ENCODE data around the gene TMEM163.
"Not testable (repeated sequence)": the region's sequence is repeated elsewhere in the genome, so short reads cannot be mapped to it uniquely, and the experiment has no call there.

The TMEM163 gene

GRCh38 chr2:134621939-134622705 is 96.7 kb downstream of the TMEM163 start:
- no peak for DNase-seq (ENCODE audit: low read depth in 2 of 2)

- no peak for DNase-seq (ENCODE audit: low read depth in 2 of 2)
Observed at GRCh38 chr2:134619250-134619649, 99.5 kb downstream of the TMEM163 start.

- DNase-seq (ENCODE audit: low read depth in 2 of 2): not testable (repeated sequence)
Observed at GRCh38 chr2:134615480-134615879, 103.3 kb downstream of the TMEM163 start.

- DNase-seq (ENCODE audit: low read depth in 2 of 2): no peak
Observed at GRCh38 chr2:134611316-134611715, 107.5 kb downstream of the TMEM163 start.

- DNase-seq (ENCODE audit: low read depth in 2 of 2): no peak
Observed at GRCh38 chr2:134610871-134611270, 107.9 kb downstream of the TMEM163 start.

- DNase-seq (ENCODE audit: low read depth in 2 of 2): no peak
Observed at GRCh38 chr2:134609924-134610513, 108.8 kb downstream of the TMEM163 start.

- DNase-seq (ENCODE audit: low read depth in 2 of 2): no peak
Observed at GRCh38 chr2:134603966-134604365, 114.8 kb downstream of the TMEM163 start.

GRCh38 chr2:134602666-134603065 is 116.1 kb downstream of the TMEM163 start:
- no peak for DNase-seq (ENCODE audit: low read depth in 2 of 2)

GRCh38 chr2:134601264-134601663 is 117.5 kb downstream of the TMEM163 start:
- DNase-seq (ENCODE audit: low read depth in 2 of 2): no peak

- DNase-seq (ENCODE audit: low read depth in 2 of 2): no peak
Observed at GRCh38 chr2:134600208-134600607, 118.6 kb downstream of the TMEM163 start.

GRCh38 chr2:134599236-134599635 is 119.6 kb downstream of the TMEM163 start:
- DNase-seq (ENCODE audit: low read depth in 2 of 2): no peak

- DNase-seq (ENCODE audit: low read depth in 2 of 2): no peak
Observed at GRCh38 chr2:134594399-134594798, 124.4 kb downstream of the TMEM163 start.

- DNase-seq (ENCODE audit: low read depth in 2 of 2): no peak
Observed at GRCh38 chr2:134593519-134593918, 125.3 kb downstream of the TMEM163 start.

GRCh38 chr2:134592377-134592776 is 126.4 kb downstream of the TMEM163 start:
- DNase-seq (ENCODE audit: low read depth in 2 of 2): no peak

- DNase-seq (ENCODE audit: low read depth in 2 of 2): no peak
Observed at GRCh38 chr2:134591526-134591925, 127.3 kb downstream of the TMEM163 start.

- DNase-seq (ENCODE audit: low read depth in 2 of 2): no peak
Observed at GRCh38 chr2:134590679-134591078, 128.1 kb downstream of the TMEM163 start.

GRCh38 chr2:134589171-134590083 is 129.4 kb downstream of the TMEM163 start:
- DNase-seq (ENCODE audit: low read depth in 2 of 2): not testable (repeated sequence)

- no peak for DNase-seq (ENCODE audit: low read depth in 2 of 2)
Observed at GRCh38 chr2:134588556-134588955, 130.2 kb downstream of the TMEM163 start.

- no peak for DNase-seq (ENCODE audit: low read depth in 2 of 2)
Observed at GRCh38 chr2:134586326-134586965, 132.4 kb downstream of the TMEM163 start.

- no peak for DNase-seq (ENCODE audit: low read depth in 2 of 2)
Observed at GRCh38 chr2:134583997-134584520, 134.7 kb downstream of the TMEM163 start.

GRCh38 chr2:134583462-134583861 is 135.3 kb downstream of the TMEM163 start:
- no peak for DNase-seq (ENCODE audit: low read depth in 2 of 2)

- no peak for DNase-seq (ENCODE audit: low read depth in 2 of 2)
Observed at GRCh38 chr2:134582547-134582899, 136.3 kb downstream of the TMEM163 start.
